Breast epithelium (tissue), 3 donors: ENCODE data around the gene GRAMD2A.

Experiments
- CTCF ChIP-seq, 3 donors: fragments of 450-650 bp; IDR thresholded peaks; one replicate each; pipeline ENCODE4 v1.5.1; 2016 to 2017; ENCODE audit warnings: antibody characterized with exemption in 3 of 3, mild to moderate bottlenecking in 3 of 3, moderate library complexity in 3 of 3
- POLR2A ChIP-seq: fragments of 450-650 bp; IDR thresholded peaks from one replicate; pipeline ENCODE4 v1.6.1; 2016; ENCODE audit warnings: antibody characterized with exemption, mild to moderate bottlenecking, moderate library complexity
- POLR2AphosphoS5 ChIP-seq, 3 donors: sonication (generic); formaldehyde crosslinking; IDR thresholded peaks; one replicate each; pipeline ENCODE4 v1.6.1; 2017; ENCODE audit warnings: antibody characterized with exemption in 3 of 3

- TF ChIP-seq CTCF (IDR thresholded peaks at IDR 0.05) (no peak), POLR2A (no peak), POLR2AphosphoS5 (IDR thresholded peaks at IDR 0.05) (no peak)
Observed at GRCh38 chr15:72235298-72235697, 37.7 kb upstream of the GRAMD2A start.
